Heart left ventricle (tissue), 16 donors: ENCODE data around the gene KLHL29. TPM values are rescaled to one million over a fixed set of nuclear protein-coding genes. Genes with fewer than 3 reads are reported as not detected.

Experiments
- ATAC-seq, 4 donors: fragments of 200-7000 bp; cut with Tn5 transposase; one replicate each; pipeline ENCODE4 v1.9.1; 2020 to 2022; ENCODE audit warnings: moderate library complexity in 4 of 4, mild to moderate bottlenecking in 3 of 4, moderate number of reproducible peaks in 1 of 4
- DNase-seq, 5 donors: peaks; one replicate each; pipeline ENCODE4 v3.0.0-alpha.2; 2020
- H3K27ac ChIP-seq, 12 donors: fragments of 200-600 bp; sonication (generic) in 4 of 12; one replicate each; pipeline versions ENCODE4 v1.5.0 to v1.8.0; 2016 to 2022; ENCODE audit warnings: mild to moderate bottlenecking in 2 of 12
- H3K27me3 ChIP-seq, 9 donors: fragments of 200-600 bp; sonication (generic) in 2 of 9; one replicate each; pipeline versions ENCODE4 v1.5.1 to v1.8.0; 2016 to 2022; ENCODE audit warnings: mild to moderate bottlenecking in 3 of 9
- H3K36me3 ChIP-seq, 9 donors: fragments of 200-600 bp; sonication (generic) in 2 of 9; one replicate each; pipeline versions ENCODE4 v1.5.0 to v1.8.0; 2018 to 2022; ENCODE audit warnings: mild to moderate bottlenecking in 2 of 9
- H3K4me1 ChIP-seq, 12 donors: fragments of 200-600 bp; sonication (generic) in 4 of 12; one replicate each; pipeline versions ENCODE4 v1.5.0 to v1.8.0; 2016 to 2022; ENCODE audit warnings: mild to moderate bottlenecking in 3 of 12
- H3K4me3 ChIP-seq, 12 donors: fragments of 200-600 bp; sonication (generic) in 4 of 12; one replicate each; pipeline versions ENCODE4 v1.5.0 to v1.8.0; 2017 to 2022; ENCODE audit warnings: mild to moderate bottlenecking in 9 of 12, moderate library complexity in 4 of 12
- H3K9me3 ChIP-seq, 12 donors: fragments of 200-600 bp; sonication (generic) in 4 of 12; one replicate each; pipeline versions ENCODE4 v1.5.0 to v1.8.0; 2016 to 2022; ENCODE audit warnings: mild to moderate bottlenecking in 1 of 12
- CTCF ChIP-seq, 12 donors: fragments of 200-600 bp; sonication (generic) in 4 of 12; IDR thresholded peaks; one replicate each; pipeline versions ENCODE4 v1.5.0 to v1.8.0; 2018 to 2022; ENCODE audit warnings: antibody characterized with exemption in 12 of 12, mild to moderate bottlenecking in 5 of 12
- POLR2A ChIP-seq, 2 donors: fragments of 450-650 bp; IDR thresholded peaks; one replicate each; pipeline ENCODE4 v1.6.1; 2017; ENCODE audit warnings: antibody characterized with exemption in 2 of 2, mild to moderate bottlenecking in 2 of 2, moderate library complexity in 2 of 2
- WGBS, 4 donors: extraction: QIAGEN DNeasy Blood & Tissue Kit in 2 of 4; methylation state at CpG; one replicate each; pipeline versions ENCODE4 v1.1.5 to v1.1.7; 2013 to 2018; 5-methylcytosine and 5-hydroxymethylcytosine counted together
- intact Hi-C, 10 donors: fragments of 100-400 bp; cut with DNase I; formaldehyde crosslinking; loops; one replicate each; pipeline versions ENCODE4 v1.11.1 to v1.14.2; 2022
- polyA plus RNA-seq, 2 donors: library from polyadenylated mRNA; stranded (reverse); fragments of 200-250 nt; gene quantifications; one replicate each; pipeline ENCODE4 v1.2.3, GENCODE V29; 2013
- total RNA-seq, 9 donors: library from RNA; depleted of rRNA in 2 of 9; stranded (reverse); fragments of >200 nt in 2 of 9; fragmentation: NEBNext Ultra II Directional in 3 of 9; extraction: Animal tissue kit (Norgen Biotek cat#: 25700) in 3 of 9; gene quantifications; one replicate each; pipeline versions ENCODE4 v1.1.0 to v1.2.4, GENCODE V29; 2016 to 2023
- donor health status: ischemic (EF 13 %, LVEDD 7.1; RV severe dilation, severe dysfunction).
- donor health status: healthy with polysubstance abuse.
- donor health status: DM: no; HTN: yes; CAD: no.
- donor health status: DM: no; HTN: no; CAD: no.
- donor health status: ischemic (EF 25% LVEDD 6.9; RV normal size, moderate dysfunction).
- donor health status: ischemic (EF 25% LVEDD 5.7; RV mildly dilated, moderate dysfunction).
- donor health status: healthy.
- donor health status: DM: yes; HTN: yes; CAD: no.
- donor health status: ischemic (EF 35%, LVEDD 5.7; RV mildly dilated, moderate dysfunction).
- donor health status: nonischemic (EF 11% LVEDD 7.7; RV severe dilation, severe dysfunction).
- donor health status: DM: yes; HTN: yes; CAD: no.
- donor health status: PGD.
- donor health status: ischemic (EF 29% LVEDD 5.4; RV normal size, mild dysfunction).
- donor health status: nonischemic (EF 23%, LVEDD 6.1; RV moderate dilation, normal function).

Gene KLHL29
- total and polyA plus RNA-seq, 11 donors, result 0.74 to 2.7 (median 1.1) TPM

GRCh38 chr2:23621616-23622015 is 236.6 kb downstream of the KLHL29 start:
- peaks cover 0 to 9% (median 3%) of the 10 kb centered on the region in 12 donors for H3K9me3 ChIP-seq
- H3K4me1 ChIP-seq, result peaks cover 0 to 39% (median 25%) of the 10 kb centered on the region in 12 donors

DNA sequence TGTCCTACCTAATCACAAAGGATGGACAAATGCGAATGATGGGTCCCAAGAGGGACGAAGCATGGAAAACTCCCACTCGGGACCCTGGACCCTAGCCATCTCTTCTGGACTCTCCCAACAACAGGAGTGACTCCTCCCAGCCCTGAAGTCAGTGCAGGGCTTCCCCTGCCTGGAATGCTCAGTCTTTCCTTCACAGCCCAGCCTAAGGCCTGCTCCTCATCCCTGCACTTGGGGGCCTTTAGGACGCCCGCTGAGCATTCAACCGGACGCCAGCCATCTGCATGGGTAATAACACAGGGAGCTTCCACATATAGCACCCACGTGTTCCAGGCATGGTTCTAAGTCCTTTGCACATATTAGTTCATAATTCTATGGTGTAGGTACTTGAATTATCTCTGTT is 237.5 kb downstream of the KLHL29 start:
- H3K36me3 ChIP-seq, result no peaks in the 10 kb centered on the region
- ATAC-seq (no peak), DNase-seq (peak in 1 of 5 donors; percentile 40)
- H3K9me3 ChIP-seq, result peaks cover 0 to 9% (median 3%) of the 10 kb centered on the region in 12 donors
- TF ChIP-seq POLR2A (IDR thresholded peaks at IDR 0.05) (no peak), CTCF (IDR thresholded peaks at IDR 0.05) (no peak)
- peak overlapping the region in 1 of 12 donors; percentile 89 for H3K27ac ChIP-seq
- H3K27me3 ChIP-seq, result no peaks in the 10 kb centered on the region
- H3K4me3 ChIP-seq, result no peak overlapping the region
- peaks cover 0 to 32% (median 17%) of the 10 kb centered on the region in 12 donors for H3K4me1 ChIP-seq
- WGBS, 4 donors, result 86 to 90% (median 87%) methylated on average over 8 of the region's 8 CpGs
- intact Hi-C loops, result no loop called here

More at GRCh38 chr2:23621616-23622015, 236.6 kb downstream of the KLHL29 start:
- TF ChIP-seq POLR2A (IDR thresholded peaks at IDR 0.05) (no peak), CTCF (IDR thresholded peaks at IDR 0.05) (no peak)
- 95 to 99% (median 97%) methylated on average over 5 of the region's 5 CpGs for WGBS, 4 donors
- no peak for ATAC-seq
- no peaks in the 10 kb centered on the region for H3K36me3 ChIP-seq
- H3K4me3 ChIP-seq, result no peak overlapping the region
- peak overlapping the region in 1 of 12 donors; percentile 89 for H3K27ac ChIP-seq
- intact Hi-C loops, result no loop called here
- no peaks in the 10 kb centered on the region for H3K27me3 ChIP-seq
- peak in 1 of 5 donors; percentile 42 for DNase-seq

- TF ChIP-seq CTCF (IDR thresholded peaks at IDR 0.05) (no peak), POLR2A (IDR thresholded peaks at IDR 0.05) (no peak)
- H3K9me3 ChIP-seq, result peaks cover 0 to 9% (median 3%) of the 10 kb centered on the region in 12 donors
- no peak overlapping the region for H3K27ac ChIP-seq
- intact Hi-C loops, result no loop called here
- no peak overlapping the region for H3K4me3 ChIP-seq
- WGBS, 4 donors, result 90 to 96% (median 94%) methylated on average over 13 to 14 of the region's 14 CpGs
- peak in 1 of 5 donors; percentile 20 for DNase-seq
- H3K27me3 ChIP-seq, result no peaks in the 10 kb centered on the region
- peaks cover 0 to 30% (median 15%) of the 10 kb centered on the region in 12 donors for H3K4me1 ChIP-seq
- H3K36me3 ChIP-seq, result no peaks in the 10 kb centered on the region
- no peak for ATAC-seq
Measured at GRCh38 chr2:23622966-23623675, 238.1 kb downstream of the KLHL29 start.

DNA sequence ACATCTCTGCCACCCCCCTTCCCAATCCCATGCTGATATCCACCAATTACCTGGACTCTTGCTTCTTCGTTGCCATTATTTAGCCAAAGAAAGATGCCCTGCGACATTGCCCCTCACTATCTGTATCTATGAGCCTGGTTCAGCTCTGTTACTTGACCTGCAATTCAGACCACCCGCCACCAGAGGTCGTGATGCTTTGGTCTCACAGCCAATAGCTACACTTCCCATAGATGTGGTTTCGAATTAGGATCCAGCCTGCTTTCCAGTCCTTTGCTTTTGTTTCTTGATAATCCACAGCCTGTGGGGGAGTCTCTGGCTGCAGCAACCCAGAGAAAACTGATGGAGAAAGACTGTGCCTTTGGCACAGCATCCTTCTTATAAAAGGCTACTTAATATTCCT is 239.4 kb downstream of the KLHL29 start:
- H3K36me3 ChIP-seq, result no peaks in the 10 kb centered on the region
- no peak for ATAC-seq

More for the DNA sequence above, 239.4 kb downstream of the KLHL29 start:
- 56 to 63% (median 60%) methylated on average over 5 of the region's 5 CpGs for WGBS, 4 donors
- H3K4me3 ChIP-seq, result no peak overlapping the region
- peak in 1 of 5 donors; percentile 20 for DNase-seq
- H3K4me1 ChIP-seq, result peaks cover 0 to 19% (median 7%) of the 10 kb centered on the region in 12 donors
- TF ChIP-seq CTCF (IDR thresholded peaks at IDR 0.05) (peak in 8 of 12 donors; percentile 11 to 32 (median 24)), POLR2A (IDR thresholded peaks at IDR 0.05) (no peak)
- H3K27ac ChIP-seq, result no peak overlapping the region
- intact Hi-C loops, result no loop called here
- no peaks in the 10 kb centered on the region for H3K27me3 ChIP-seq
- peaks cover 0 to 9% (median 3%) of the 10 kb centered on the region in 12 donors for H3K9me3 ChIP-seq
